Middle frontal gyrus (tissue), 1 donor: Measurements from ENCODE around the gene CTH.
"Not testable (repeated sequence)": the region's sequence is repeated elsewhere in the genome, so short reads cannot be mapped to it uniquely, and the experiment has no call there.

Source experiments
- DNase-seq: peaks from one replicate; pipeline ENCODE4 v3.0.0-alpha.2; 2015; ENCODE audit warnings: low spot score; ENCODE audit errors: extremely low spot score

The CTH gene

GRCh38 chr1:70405780-70406416 lies 5.2 kb upstream of the CTH start:
- DNase-seq: no peak

- DNase-seq: no peak
Measured at GRCh38 chr1:70409136-70409535, 1.9 kb upstream of the CTH start.

DNA sequence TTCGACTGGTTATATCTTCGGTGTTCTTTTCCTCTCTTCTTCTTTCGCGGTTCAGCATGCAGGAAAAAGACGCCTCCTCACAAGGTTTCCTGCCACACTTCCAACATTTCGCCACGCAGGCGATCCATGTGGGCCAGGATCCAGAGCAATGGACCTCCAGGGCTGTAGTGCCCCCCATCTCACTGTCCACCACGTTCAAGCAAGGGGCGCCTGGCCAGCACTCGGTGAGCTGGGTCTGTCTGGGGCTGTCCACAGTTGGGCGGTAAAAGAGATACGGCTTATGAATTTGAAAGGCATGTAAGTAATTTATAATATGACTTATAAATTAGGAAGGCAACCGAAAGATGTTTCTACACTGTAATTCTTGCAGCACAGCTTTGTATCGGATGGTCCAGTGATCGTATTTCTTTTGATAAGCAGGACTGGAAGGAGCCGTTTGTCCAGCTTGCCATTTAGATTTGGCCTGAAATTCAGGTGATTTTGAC lies 334 bp downstream of the CTH start:
- DNase-seq: no peak

GRCh38 chr1:70415882-70416281 lies 4.8 kb downstream of the CTH start:
- DNase-seq: no peak

GRCh38 chr1:70418973-70419734 lies 8.1 kb downstream of the CTH start:
- not testable (repeated sequence) for DNase-seq

DNA sequence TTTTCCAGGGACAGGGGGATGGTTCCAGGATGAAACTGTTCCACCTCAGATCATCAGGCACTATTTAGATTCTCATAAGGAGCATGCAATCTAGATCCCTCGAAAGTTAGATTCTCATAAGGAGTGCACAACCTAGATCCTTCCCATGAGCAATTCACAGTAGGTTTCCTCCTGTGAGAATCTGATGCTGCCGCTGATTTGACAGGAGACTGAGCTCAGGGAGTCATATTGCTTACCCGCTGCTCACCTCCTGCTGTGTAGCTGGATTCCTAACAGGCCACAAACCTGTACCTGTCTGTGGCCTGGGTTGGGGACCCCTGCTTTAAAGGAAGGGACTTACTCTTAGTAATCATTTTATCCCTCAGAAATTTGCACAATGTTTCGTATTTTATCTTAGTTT lies 9.3 kb downstream of the CTH start:
- no peak for DNase-seq

DNA sequence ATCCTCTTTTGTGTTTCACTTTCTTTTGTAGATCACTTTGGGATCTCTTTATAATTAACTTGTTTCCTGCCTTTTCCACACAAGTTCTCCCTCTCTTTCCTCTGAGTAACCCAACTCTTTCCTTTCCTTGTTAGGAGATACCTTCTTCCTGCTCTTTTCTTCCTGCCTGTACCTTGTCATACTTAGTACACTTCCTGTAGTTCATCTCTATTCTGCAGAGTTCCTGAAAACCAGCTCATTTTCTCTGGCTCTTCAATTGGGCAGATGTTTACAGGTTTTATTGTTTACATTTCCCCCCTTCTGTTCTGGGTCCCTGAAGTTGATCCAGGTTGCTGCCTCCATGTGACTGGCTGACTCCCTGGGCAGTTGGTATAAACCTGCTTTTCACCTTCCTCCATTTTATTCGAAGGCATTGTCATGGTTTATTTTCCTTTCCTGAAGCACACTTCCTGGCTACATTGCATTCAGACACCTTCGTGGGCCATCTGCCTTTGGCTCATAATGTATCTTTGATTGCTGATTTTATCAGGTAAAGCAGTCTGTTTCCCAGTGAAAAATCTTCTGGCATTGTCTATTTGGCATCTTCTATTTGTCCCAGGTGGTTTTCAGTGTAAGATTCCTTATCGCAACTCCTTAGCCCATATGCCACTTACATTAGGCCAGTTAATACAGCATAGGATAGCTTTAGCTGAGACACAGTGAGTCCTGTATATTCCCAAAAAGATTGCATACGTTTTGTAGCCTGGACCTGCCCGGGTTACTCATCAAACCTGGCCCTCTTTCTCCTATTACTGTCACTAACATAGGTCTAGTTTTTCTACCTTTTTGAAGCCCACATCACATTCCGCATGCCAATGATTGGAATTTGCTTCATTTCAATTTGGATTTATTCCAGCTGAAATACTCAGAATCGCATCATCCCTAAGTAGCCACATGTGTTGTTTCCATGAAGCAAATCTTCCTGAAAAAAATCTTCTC lies 15.4 kb downstream of the CTH start:
- no peak for DNase-seq

DNA sequence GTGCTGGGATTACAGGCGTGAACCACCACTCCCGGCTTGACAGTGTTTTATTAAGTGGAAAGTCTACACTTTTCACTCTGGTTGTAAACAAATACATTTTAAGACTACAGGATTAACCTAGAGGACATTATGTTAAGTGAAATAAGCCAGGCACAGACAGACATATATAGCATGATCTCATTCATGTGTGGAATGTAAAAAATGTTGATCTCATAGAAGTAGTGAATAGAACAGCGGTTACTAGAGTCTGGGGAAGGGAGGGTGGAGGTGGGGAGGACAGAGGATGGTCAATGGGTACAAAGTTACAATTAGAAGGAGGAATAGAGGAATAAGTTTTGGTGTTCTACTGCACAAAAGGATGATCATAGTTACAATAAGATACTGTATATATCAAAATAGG lies 16.9 kb downstream of the CTH start:
- no peak for DNase-seq

DNA sequence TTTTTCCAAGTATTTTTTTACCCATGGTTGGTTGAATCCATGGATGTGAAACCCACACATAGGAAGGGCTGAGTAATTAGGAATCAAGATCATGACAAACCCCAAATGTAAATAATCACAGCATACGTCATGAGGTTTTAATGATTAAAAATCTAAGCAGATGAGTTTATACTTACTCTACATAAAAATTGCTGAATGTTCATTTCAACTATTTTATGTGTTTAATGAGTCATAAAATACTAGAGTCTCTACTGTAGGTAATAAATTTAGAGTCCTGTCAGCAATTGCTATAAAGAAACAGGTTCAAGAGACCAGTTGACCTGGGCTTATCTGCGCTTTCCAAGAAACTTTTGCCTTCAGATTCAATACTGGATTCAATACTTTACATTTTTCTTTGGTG lies 18.2 kb downstream of the CTH start:
- DNase-seq: no peak

- DNase-seq: no peak
Measured at GRCh38 chr1:70429757-70430156, 18.7 kb downstream of the CTH start.

DNA sequence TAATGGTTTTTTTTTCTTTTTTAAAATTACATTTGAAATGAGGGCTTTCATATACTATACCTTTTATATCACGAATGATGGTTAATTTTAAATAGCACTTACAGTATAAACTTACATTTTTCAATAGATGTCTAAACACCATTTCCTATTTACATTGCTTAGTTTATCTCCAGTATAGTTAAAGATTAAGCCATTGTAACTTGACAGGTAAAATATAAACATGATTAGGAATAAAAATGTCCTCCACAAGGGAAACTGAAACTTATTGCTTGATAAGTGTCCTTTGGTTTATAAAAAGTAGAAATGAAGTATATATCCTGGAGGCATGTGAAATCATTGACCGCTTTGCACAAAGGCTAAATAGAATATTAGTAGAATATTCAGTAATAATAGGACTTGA lies 20.2 kb downstream of the CTH start:
- DNase-seq: no peak

DNA sequence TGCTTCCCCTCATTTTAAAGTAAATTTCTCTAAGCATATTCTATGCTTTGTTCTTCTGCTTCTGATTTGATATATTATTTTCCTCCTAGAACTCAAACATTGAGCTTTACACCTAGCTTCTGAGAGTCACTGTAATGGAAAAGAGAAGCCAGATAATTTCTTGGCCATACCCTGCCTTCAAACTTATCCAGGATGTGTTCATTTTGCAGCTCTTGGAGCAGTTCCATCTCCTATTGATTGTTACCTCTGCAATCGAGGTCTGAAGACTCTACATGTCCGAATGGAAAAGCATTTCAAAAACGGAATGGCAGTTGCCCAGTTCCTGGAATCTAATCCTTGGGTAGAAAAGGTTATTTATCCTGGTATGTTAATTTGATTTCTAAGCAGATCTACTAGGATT lies 20.8 kb downstream of the CTH start:
- DNase-seq: no peak

DNA sequence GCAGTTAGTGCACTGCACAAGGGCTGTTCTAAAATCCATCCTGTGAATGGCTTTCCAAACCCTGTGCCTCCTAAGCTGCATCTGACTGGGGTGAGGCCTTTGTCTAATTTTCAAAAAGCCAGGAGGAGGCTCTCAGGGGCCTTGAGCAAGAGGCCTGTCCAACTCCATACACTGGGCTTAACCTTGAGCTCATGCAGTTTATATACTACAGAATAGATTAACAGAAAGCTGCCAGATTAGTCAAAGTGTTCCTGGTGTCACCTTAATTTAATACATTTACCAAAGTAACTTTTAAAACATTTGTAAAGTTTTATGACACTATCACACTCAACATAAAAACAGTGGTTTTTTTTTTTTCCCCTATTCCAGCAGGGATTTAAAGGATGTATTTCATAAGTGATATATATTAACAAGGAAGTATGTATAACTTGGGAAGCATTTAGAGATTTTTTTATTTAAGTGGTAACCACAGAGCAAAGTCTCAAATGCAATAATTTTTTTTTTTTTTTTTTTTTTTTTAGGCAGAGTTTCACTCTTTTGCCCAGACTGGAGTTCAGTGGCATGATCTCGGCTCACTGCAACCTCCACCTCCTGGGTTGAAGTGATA lies 23.3 kb downstream of the CTH start:
- DNase-seq: no peak

DNA sequence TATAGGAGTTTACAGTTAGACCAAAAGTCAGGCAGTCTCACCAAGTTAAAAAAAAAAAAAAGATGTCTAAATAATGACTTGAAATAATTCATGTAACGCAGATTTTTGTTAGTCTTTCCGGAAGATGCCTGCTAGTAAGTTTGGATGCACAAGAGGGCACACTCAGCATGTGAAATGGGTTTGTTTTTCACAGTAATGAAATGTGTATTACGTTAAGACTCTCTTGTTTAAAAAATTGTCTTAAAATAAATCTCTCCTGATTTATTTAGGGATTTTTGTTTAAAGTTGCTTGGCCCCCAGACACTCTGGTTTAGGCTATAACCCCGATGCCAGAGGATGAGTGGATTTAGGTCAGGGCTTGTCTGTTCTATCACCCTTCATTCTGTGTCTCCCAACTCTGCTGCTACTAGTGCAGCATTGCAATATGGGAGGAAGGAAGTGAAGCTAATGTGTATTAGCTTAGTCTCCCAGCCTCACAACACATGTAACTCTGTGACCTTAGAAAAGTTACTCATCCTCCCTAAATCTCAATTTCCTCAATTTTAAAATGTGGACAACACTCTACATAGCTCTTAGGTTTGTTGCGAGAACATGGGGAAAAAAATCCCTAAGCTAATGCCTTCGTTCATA lies 25.7 kb downstream of the CTH start:
- no peak for DNase-seq

GRCh38 chr1:70438529-70438928 lies 27.5 kb downstream of the CTH start:
- DNase-seq: no peak

- no peak for DNase-seq
Measured at GRCh38 chr1:70440642-70441391, 29.7 kb downstream of the CTH start.

- DNase-seq: no peak
Measured at GRCh38 chr1:70441392-70442035, 30.4 kb downstream of the CTH start.

DNA sequence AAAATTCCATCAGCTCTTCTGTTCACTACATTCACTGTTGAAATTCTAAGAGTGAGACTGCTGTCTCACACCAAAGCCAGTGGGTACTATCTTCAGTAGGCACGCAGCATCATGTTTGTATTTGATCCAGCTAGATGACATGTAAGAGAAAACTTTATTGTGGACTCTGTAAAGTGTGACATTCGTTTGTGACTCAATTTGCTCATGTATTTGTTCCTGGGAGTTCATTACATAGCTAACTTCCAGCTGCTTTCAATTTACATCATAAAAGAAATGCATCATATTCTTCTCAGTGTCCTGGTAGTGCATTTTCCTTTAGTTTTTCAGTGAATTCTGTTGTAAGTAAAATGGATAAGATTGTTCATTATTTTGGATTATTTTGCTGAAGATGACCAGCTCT lies 31.4 kb downstream of the CTH start:
- DNase-seq: no peak

DNA sequence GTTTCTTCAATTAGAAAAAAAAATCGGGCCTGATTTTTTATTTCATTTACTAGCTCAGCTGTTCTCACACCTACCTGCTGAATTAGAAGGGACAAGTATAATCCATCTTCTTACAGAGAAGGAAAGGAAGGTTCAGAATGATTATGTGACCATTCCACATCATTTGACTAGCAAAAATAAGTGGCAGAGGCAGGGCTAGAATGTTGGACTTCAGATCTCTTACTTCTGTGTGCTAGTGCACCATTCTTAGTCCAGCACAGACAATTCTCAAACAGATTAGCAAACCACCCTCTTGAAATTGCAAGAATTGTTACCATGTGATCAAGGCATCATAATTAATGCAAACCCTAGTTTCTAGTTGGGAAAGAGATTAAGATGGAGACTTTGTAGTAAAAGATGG lies 32.7 kb downstream of the CTH start:
- DNase-seq: no peak

DNA sequence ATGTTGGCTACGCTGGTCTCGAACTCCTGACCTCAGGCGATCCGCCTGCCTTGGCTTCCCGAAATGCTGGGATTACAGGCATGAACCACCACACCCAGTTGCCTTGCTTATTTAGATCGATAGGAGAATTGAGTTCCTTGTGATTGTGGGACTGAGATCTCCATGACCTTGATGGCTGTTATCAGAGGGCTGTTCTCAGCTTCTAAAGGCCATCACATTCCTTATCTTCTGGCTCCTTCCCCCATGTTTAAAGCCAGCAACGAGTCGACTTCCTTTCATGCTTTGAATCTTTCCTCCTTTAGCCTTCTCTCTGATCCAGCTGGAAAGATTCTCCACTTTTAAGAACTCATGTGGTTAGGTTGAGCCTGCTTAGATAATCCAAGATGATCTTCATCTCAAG lies 38.0 kb downstream of the CTH start:
- no peak for DNase-seq
